Measurements from ENCODE around the gene ADPRH. TPM values are rescaled to one million over a fixed set of nuclear protein-coding genes. Genes with fewer than 3 reads are reported as not detected.

ADPRH gene
- total RNA-seq, 1 experiment from 2014 or later = 4.7 TPM

- DNase-seq = no peak
- Histone ChIP-seq H3F3A (ENCODE audit: low read length, unreplicated experiment) (no peaks in the 10 kb centered on the region), H3K4me3 (ENCODE audit: low read length) (no peak overlapping the region), H3K9ac (ENCODE audit: low read length) (no peak overlapping the region), H2AFZ (ENCODE audit: low read length) (no peak overlapping the region), H3K4me2 (ENCODE audit: low read length) (no peak overlapping the region), H3K27ac (ENCODE audit: low read length) (no peak overlapping the region), H4K20me1 (ENCODE audit: low read length) (no peaks in the 10 kb centered on the region), H3K9me3 (ENCODE audit: low read length) (no peaks in the 10 kb centered on the region), H3K4me1 (ENCODE audit: insufficient read depth, low read length) (peaks cover 10% of the 10 kb centered on the region), H3K79me2 (ENCODE audit: low read length) (no peaks in the 10 kb centered on the region), H3K27me3 (ENCODE audit: low read length) (no peaks in the 10 kb centered on the region), H3K9me2 (replicated peaks; ENCODE audit: low read length) (no peaks in the 10 kb centered on the region), H3K36me3 (ENCODE audit: low read depth, low read length) (no peaks in the 10 kb centered on the region)
- no peak for ATAC-seq
- intact Hi-C loops (cut with micrococcal nuclease) = no loop called here
- ChIA-PET POLR2A (ENCODE audit: unreplicated experiment) (no interaction called here), CTCF (no interaction called here)
- BruUV-seq (replicated peaks) = no TSS peak
- TF ChIP-seq CTCF (conservative IDR thresholded peaks at IDR 0.05; ENCODE audit: low read depth, low read length) (no peak), EZH2 (IDR thresholded peaks at IDR 0.05; ENCODE audit: low read length, unreplicated experiment) (no peak), EZH2phosphoT487 (IDR thresholded peaks at IDR 0.05; ENCODE audit: borderline replicate concordance, low read length) (no peak)
Observed at GRCh38 chr3:119586733-119587172, 7.5 kb downstream of the ADPRH start.

- ChIA-PET CTCF (no interaction called here), POLR2A (ENCODE audit: unreplicated experiment) (no interaction called here)
- Histone ChIP-seq H3K36me3 (ENCODE audit: low read depth, low read length) (no peaks in the 10 kb centered on the region), H3K4me3 (ENCODE audit: low read length) (no peak overlapping the region), H3K4me1 (ENCODE audit: insufficient read depth, low read length) (peaks cover 10% of the 10 kb centered on the region), H3F3A (ENCODE audit: low read length, unreplicated experiment) (no peaks in the 10 kb centered on the region), H2AFZ (ENCODE audit: low read length) (no peak overlapping the region), H3K9me3 (ENCODE audit: low read length) (no peaks in the 10 kb centered on the region), H4K20me1 (ENCODE audit: low read length) (no peaks in the 10 kb centered on the region), H3K4me2 (ENCODE audit: low read length) (no peak overlapping the region), H3K9me2 (replicated peaks; ENCODE audit: low read length) (no peaks in the 10 kb centered on the region), H3K9ac (ENCODE audit: low read length) (no peak overlapping the region), H3K27me3 (ENCODE audit: low read length) (no peaks in the 10 kb centered on the region), H3K79me2 (ENCODE audit: low read length) (no peaks in the 10 kb centered on the region), H3K27ac (ENCODE audit: low read length) (no peak overlapping the region)
- TF ChIP-seq CTCF (conservative IDR thresholded peaks at IDR 0.05; ENCODE audit: low read depth, low read length) (no peak), EZH2phosphoT487 (IDR thresholded peaks at IDR 0.05; ENCODE audit: borderline replicate concordance, low read length) (no peak), EZH2 (IDR thresholded peaks at IDR 0.05; ENCODE audit: low read length, unreplicated experiment) (no peak)
- DNase-seq = no peak
- BruUV-seq (replicated peaks) = no TSS peak
- intact Hi-C loops (cut with micrococcal nuclease) = no loop called here
- no peak for ATAC-seq
Observed at GRCh38 chr3:119588112-119588511, 8.8 kb downstream of the ADPRH start.

GRCh38 chr3:119589102-119589773, 9.9 kb downstream of the ADPRH start:
- intact Hi-C loops (cut with micrococcal nuclease) = no loop called here
- DNase-seq (no peak), ATAC-seq (no peak)
- no peaks in the 10 kb centered on the region for H3F3A ChIP-seq (ENCODE audit: low read length, unreplicated experiment)
- no peaks in the 10 kb centered on the region for H3K27me3 ChIP-seq (ENCODE audit: low read length)
- no peak overlapping the region for H3K4me3 ChIP-seq (ENCODE audit: low read length)
- TF ChIP-seq EZH2phosphoT487 (IDR thresholded peaks at IDR 0.05; ENCODE audit: borderline replicate concordance, low read length) = no peak
- no peak for TF ChIP-seq EZH2 (IDR thresholded peaks at IDR 0.05; ENCODE audit: low read length, unreplicated experiment)
- no peaks in the 10 kb centered on the region for H3K36me3 ChIP-seq (ENCODE audit: low read depth, low read length)
- no peak overlapping the region for H3K4me2 ChIP-seq (ENCODE audit: low read length)
- no peaks in the 10 kb centered on the region for H4K20me1 ChIP-seq (ENCODE audit: low read length)
- BruUV-seq (replicated peaks) = no TSS peak
- peaks cover 10% of the 10 kb centered on the region for H3K4me1 ChIP-seq (ENCODE audit: insufficient read depth, low read length)
- ChIA-PET CTCF (no interaction called here), POLR2A (ENCODE audit: unreplicated experiment) (no interaction called here)
- H3K79me2 ChIP-seq (ENCODE audit: low read length) = no peaks in the 10 kb centered on the region
- H3K9me3 ChIP-seq (ENCODE audit: low read length) = no peaks in the 10 kb centered on the region
- H2AFZ ChIP-seq (ENCODE audit: low read length) = no peak overlapping the region
- no peak overlapping the region for H3K27ac ChIP-seq (ENCODE audit: low read length)
- no peak overlapping the region for H3K9ac ChIP-seq (ENCODE audit: low read length)
- H3K9me2 ChIP-seq (replicated peaks; ENCODE audit: low read length) = no peaks in the 10 kb centered on the region

Data from PC-3 (cell line).